Progenitor cell of endocrine pancreas (in vitro differentiated cells): ENCODE data around the gene KIF14. TPM values are rescaled to one million over a fixed set of nuclear protein-coding genes. Genes with fewer than 3 reads are reported as not detected.

Experiments used
- DNase-seq: peaks from one replicate; pipeline ENCODE4 v3.0.0; 2021; ENCODE audit warnings: low spot score; ENCODE audit not compliant: unreplicated experiment
- H3K27ac Mint-ChIP-seq: 2 replicates; pipeline ENCODE4 v1.8.0; 2021; ENCODE audit warnings: mild to moderate bottlenecking, moderate library complexity, mixed read lengths
- H3K27me3 Mint-ChIP-seq: 2 replicates; pipeline ENCODE4 v1.8.0; 2021; ENCODE audit warnings: mixed read lengths
- H3K36me3 Mint-ChIP-seq: 2 replicates; pipeline ENCODE4 v1.8.0; 2022; ENCODE audit warnings: mixed read lengths; ENCODE audit not compliant: insufficient read depth
- H3K4me1 Mint-ChIP-seq: 2 replicates; pipeline ENCODE4 v1.8.0; 2021; ENCODE audit warnings: low read depth, mixed read lengths
- H3K4me3 Mint-ChIP-seq: 2 replicates; pipeline ENCODE4 v1.8.0; 2021; ENCODE audit warnings: low read depth, mild to moderate bottlenecking, moderate library complexity, mixed read lengths
- H3K9me3 Mint-ChIP-seq: 2 replicates; pipeline ENCODE4 v1.8.0; 2021; ENCODE audit warnings: low read depth, mixed read lengths
- total RNA-seq: library from RNA; stranded (reverse); gene quantifications from 2 replicates; pipeline ENCODE4 v1.2.1, GENCODE V29; 2021
- TF ChIP-seq, protein P1 (sequence below): fragments of 200-600 bp; sonication (generic); IDR thresholded peaks from one replicate; pipeline ENCODE4 v1.5.0; 2021; ENCODE audit warnings: antibody characterized with exemption, mild to moderate bottlenecking; ENCODE audit not compliant: unreplicated experiment

Gene KIF14
- total RNA-seq, 1 donor from 2014 or later: 7.8 TPM

DNA sequence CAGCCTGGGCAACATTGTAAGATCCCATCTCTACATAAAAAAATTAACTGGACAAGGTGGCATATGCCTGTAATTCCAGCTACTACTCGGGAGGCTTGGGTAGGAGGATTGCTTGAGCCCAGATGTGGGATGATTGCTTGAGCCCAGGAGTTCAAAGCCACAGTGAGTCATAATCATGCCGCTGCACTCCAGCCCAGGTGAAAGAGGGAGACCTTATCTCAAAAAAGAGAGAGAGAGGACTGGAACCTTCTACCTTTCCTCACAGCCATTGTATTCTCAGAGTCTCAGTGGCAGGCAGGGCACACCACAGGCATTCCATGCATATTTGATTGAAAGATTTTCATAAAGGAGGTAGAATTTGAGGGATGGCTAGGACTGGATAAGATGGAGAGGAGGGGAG lies 78.4 kb downstream of the KIF14 start:
- Mint-ChIP-seq H3K9me3 (no peaks in the 10 kb centered on the region), H3K27me3 (no peaks in the 10 kb centered on the region), H3K27ac (no peak overlapping the region), H3K4me1 (no peaks in the 10 kb centered on the region), H3K4me3 (no peak overlapping the region), H3K36me3 (no peaks in the 10 kb centered on the region)
- DNase-seq: no peak
- TF ChIP-seq, protein P1, sequence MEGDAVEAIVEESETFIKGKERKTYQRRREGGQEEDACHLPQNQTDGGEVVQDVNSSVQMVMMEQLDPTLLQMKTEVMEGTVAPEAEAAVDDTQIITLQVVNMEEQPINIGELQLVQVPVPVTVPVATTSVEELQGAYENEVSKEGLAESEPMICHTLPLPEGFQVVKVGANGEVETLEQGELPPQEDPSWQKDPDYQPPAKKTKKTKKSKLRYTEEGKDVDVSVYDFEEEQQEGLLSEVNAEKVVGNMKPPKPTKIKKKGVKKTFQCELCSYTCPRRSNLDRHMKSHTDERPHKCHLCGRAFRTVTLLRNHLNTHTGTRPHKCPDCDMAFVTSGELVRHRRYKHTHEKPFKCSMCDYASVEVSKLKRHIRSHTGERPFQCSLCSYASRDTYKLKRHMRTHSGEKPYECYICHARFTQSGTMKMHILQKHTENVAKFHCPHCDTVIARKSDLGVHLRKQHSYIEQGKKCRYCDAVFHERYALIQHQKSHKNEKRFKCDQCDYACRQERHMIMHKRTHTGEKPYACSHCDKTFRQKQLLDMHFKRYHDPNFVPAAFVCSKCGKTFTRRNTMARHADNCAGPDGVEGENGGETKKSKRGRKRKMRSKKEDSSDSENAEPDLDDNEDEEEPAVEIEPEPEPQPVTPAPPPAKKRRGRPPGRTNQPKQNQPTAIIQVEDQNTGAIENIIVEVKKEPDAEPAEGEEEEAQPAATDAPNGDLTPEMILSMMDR: no peak

- Mint-ChIP-seq H3K36me3 (no peaks in the 10 kb centered on the region), H3K4me3 (no peak overlapping the region), H3K4me1 (no peaks in the 10 kb centered on the region), H3K27ac (no peak overlapping the region), H3K27me3 (no peaks in the 10 kb centered on the region), H3K9me3 (no peaks in the 10 kb centered on the region)
- DNase-seq: no peak
- TF ChIP-seq, protein P1: no peak
Observed at GRCh38 chr1:200540281-200540680, 80.3 kb downstream of the KIF14 start.

- no peak for DNase-seq
- H3K4me1 Mint-ChIP-seq: no peaks in the 10 kb centered on the region
- no peak overlapping the region for H3K27ac Mint-ChIP-seq
- H3K9me3 Mint-ChIP-seq: no peaks in the 10 kb centered on the region
- no peaks in the 10 kb centered on the region for H3K36me3 Mint-ChIP-seq
- no peaks in the 10 kb centered on the region for H3K27me3 Mint-ChIP-seq
- TF ChIP-seq, protein P1: no peak
- no peak overlapping the region for H3K4me3 Mint-ChIP-seq
Observed at GRCh38 chr1:200538179-200538578, 82.4 kb downstream of the KIF14 start.

DNA sequence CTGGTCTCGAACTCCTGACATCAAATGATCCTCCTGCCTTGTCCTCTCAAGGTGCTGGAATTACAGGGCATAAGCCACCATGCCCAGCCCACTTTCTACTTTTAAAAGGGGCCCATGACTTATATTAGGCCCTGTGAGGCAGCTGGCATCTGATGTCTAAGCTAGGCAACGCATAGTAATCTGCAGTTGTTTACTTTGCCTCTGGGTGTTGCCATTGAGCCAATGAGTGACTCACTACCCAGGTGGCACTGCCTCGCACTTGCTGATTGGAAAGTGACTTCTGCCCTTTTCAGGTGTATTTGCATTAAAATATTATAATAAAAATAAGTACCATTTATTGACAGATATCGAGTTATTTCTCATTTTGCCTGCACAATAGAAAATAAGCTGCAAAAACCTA lies 84.9 kb downstream of the KIF14 start:
- Mint-ChIP-seq H3K4me3 (no peak overlapping the region), H3K36me3 (no peaks in the 10 kb centered on the region), H3K27me3 (peaks cover 3% of the 10 kb centered on the region), H3K27ac (no peak overlapping the region), H3K4me1 (peaks cover 2% of the 10 kb centered on the region), H3K9me3 (no peaks in the 10 kb centered on the region)
- TF ChIP-seq, protein P1: no peak
- no peak for DNase-seq

DNA sequence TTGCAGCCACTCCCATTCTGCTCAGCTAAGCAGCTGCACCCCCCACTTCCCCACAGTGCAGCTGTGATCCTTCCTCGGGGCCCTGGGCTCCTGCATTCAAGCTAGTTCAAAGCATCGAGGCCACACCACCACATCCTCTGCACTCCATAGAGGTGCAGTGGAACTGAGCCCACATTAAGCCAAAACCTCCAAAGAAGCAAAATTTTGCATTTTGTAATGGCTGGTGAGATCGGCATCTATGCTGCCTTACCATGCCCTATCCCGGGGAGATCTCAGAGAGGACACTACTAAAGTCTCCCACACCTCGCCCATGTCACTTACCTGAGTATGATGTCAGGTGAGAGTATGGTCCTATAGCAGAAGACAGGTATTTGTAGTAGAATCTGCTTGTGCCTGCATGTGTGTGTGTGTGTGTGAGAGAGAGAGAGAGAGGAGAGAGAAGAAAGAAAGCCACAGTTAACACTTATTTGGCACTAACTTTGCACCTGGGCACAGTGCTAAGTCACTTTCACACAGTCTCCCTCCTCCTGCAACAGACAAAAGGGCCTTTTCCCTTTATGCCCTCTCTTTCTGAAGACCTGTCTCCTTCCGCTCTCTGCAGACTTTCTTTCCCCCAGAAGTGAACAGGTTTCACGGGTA lies 89.8 kb downstream of the KIF14 start:
- no peaks in the 10 kb centered on the region for H3K36me3 Mint-ChIP-seq
- no peak overlapping the region for H3K4me3 Mint-ChIP-seq
- H3K4me1 Mint-ChIP-seq: peaks cover 2% of the 10 kb centered on the region
- DNase-seq: no peak
- no peaks in the 10 kb centered on the region for H3K9me3 Mint-ChIP-seq
- TF ChIP-seq, protein P1: no peak
- H3K27me3 Mint-ChIP-seq: peaks cover 3% of the 10 kb centered on the region
- H3K27ac Mint-ChIP-seq: no peak overlapping the region
